ENCODE data around the gene ACP1. TPM values are rescaled to one million over a fixed set of nuclear protein-coding genes. Genes with fewer than 3 reads are reported as not detected.
A peak's percentile ranks its signal among the peaks of the same experiment; 100 is the strongest.

ACP1 gene
- total RNA-seq, 1 donor from 2014 or later, result 57.9 TPM

GRCh38 chr2:288758-289361 lies 24.1 kb downstream of the ACP1 start:
- no peak for DNase-seq (ENCODE audit: extremely low spot score in 2 of 2)
- Histone ChIP-seq H3K27ac (no peak overlapping the region), H3K9me3 (no peaks in the 10 kb centered on the region), H3K4me1 (peaks cover 31% of the 10 kb centered on the region), H3K4me3 (peak overlapping the region; percentile 40 to 48), H3K27me3 (peaks cover 4% of the 10 kb centered on the region), H3K36me3 (no peaks in the 10 kb centered on the region)
- intact Hi-C loops (cut with DNase I), result no loop called here
- TF ChIP-seq POLR2AphosphoS5 (IDR thresholded peaks at IDR 0.05; ENCODE audit: insufficient read depth in 1 of 2, low read depth in 1 of 2) (no peak), POLR2A (IDR thresholded peaks at IDR 0.05) (no peak), CTCF (IDR thresholded peaks at IDR 0.05) (no peak)

GRCh38 chr2:289362-290089 lies 24.8 kb downstream of the ACP1 start:
- Histone ChIP-seq H3K4me1 (peaks cover 31% of the 10 kb centered on the region), H3K4me3 (peak overlapping the region; percentile 38 to 48), H3K36me3 (no peaks in the 10 kb centered on the region), H3K27me3 (peaks cover 4% of the 10 kb centered on the region), H3K9me3 (no peaks in the 10 kb centered on the region), H3K27ac (no peak overlapping the region)
- intact Hi-C loops (cut with DNase I), result no loop called here
- no peak for DNase-seq (ENCODE audit: extremely low spot score in 2 of 2)
- TF ChIP-seq CTCF (IDR thresholded peaks at IDR 0.05), result no peak
- TF ChIP-seq POLR2A (IDR thresholded peaks at IDR 0.05), result no peak
- no peak for TF ChIP-seq POLR2AphosphoS5 (IDR thresholded peaks at IDR 0.05; ENCODE audit: insufficient read depth in 1 of 2, low read depth in 1 of 2)

- TF ChIP-seq CTCF (IDR thresholded peaks at IDR 0.05), result peak in 1 of 3 experiments; percentile 23
- TF ChIP-seq POLR2A (IDR thresholded peaks at IDR 0.05), result no peak
- Histone ChIP-seq H3K4me3 (peak overlapping the region; percentile 38 to 48), H3K36me3 (no peaks in the 10 kb centered on the region), H3K4me1 (peaks cover 31% of the 10 kb centered on the region), H3K27ac (no peak overlapping the region), H3K9me3 (no peaks in the 10 kb centered on the region), H3K27me3 (peaks cover 4% of the 10 kb centered on the region)
- intact Hi-C loops (cut with DNase I), result no loop called here
- DNase-seq (ENCODE audit: extremely low spot score in 2 of 2), result no peak
Measured at GRCh38 chr2:290090-290722, 25.5 kb downstream of the ACP1 start.

- no peaks in the 10 kb centered on the region for H3K36me3 ChIP-seq
- H3K27me3 ChIP-seq, result no peaks in the 10 kb centered on the region
- no peak for TF ChIP-seq POLR2AphosphoS5 (IDR thresholded peaks at IDR 0.05; ENCODE audit: insufficient read depth in 1 of 2, low read depth in 1 of 2)
- no peak for TF ChIP-seq CTCF (IDR thresholded peaks at IDR 0.05)
- TF ChIP-seq POLR2A (IDR thresholded peaks at IDR 0.05), result no peak
- no peak overlapping the region for H3K4me3 ChIP-seq
- no peak for DNase-seq (ENCODE audit: extremely low spot score in 2 of 2)
- no peaks in the 10 kb centered on the region for H3K9me3 ChIP-seq
- no peak overlapping the region for H3K27ac ChIP-seq
- H3K4me1 ChIP-seq, result peaks cover under 1% of the 10 kb centered on the region
- intact Hi-C loops (cut with DNase I), result no loop called here
Measured at GRCh38 chr2:295090-295489, 30.3 kb downstream of the ACP1 start.

- Histone ChIP-seq H3K4me1 (no peaks in the 10 kb centered on the region), H3K9me3 (no peaks in the 10 kb centered on the region), H3K27ac (no peak overlapping the region), H3K4me3 (no peak overlapping the region), H3K36me3 (no peaks in the 10 kb centered on the region), H3K27me3 (no peaks in the 10 kb centered on the region)
- DNase-seq (ENCODE audit: extremely low spot score in 2 of 2), result no peak
- intact Hi-C loops (cut with DNase I), result no loop called here
- no peak for TF ChIP-seq CTCF (IDR thresholded peaks at IDR 0.05)
- no peak for TF ChIP-seq POLR2AphosphoS5 (IDR thresholded peaks at IDR 0.05; ENCODE audit: insufficient read depth in 1 of 2, low read depth in 1 of 2)
- TF ChIP-seq POLR2A (IDR thresholded peaks at IDR 0.05), result no peak
Measured at GRCh38 chr2:296354-296753, 31.6 kb downstream of the ACP1 start.
